GM19468 (cell line): Measurements from ENCODE around the gene SGK1.
"Not testable (repeated sequence)": the region's sequence is repeated elsewhere in the genome, so short reads cannot be mapped to it uniquely, and the experiment has no call there.

ENCODE experiments used
- ATAC-seq: cut with Tn5 transposase; IDR thresholded peaks from one replicate; pipeline ENCODE4 v1.9.1; 2021; ENCODE audit warnings: mild to moderate bottlenecking, moderate library complexity, moderate number of reproducible peaks; ENCODE audit not compliant: unreplicated experiment; ENCODE audit errors: extremely low read depth

SGK1 gene

GRCh38 chr6:134308800-134309199 is 9.1 kb downstream of the SGK1 start:
- ATAC-seq: no peak

GRCh38 chr6:134307870-134308269 is 10.0 kb downstream of the SGK1 start:
- ATAC-seq: no peak

GRCh38 chr6:134307075-134307474 is 10.8 kb downstream of the SGK1 start:
- no peak for ATAC-seq

GRCh38 chr6:134304381-134304780 is 13.5 kb downstream of the SGK1 start:
- not testable (repeated sequence) for ATAC-seq

- ATAC-seq: no peak
Measured at GRCh38 chr6:134303891-134304290, 14.0 kb downstream of the SGK1 start.

- no peak for ATAC-seq
Measured at GRCh38 chr6:134299236-134299635, 18.7 kb downstream of the SGK1 start.

GRCh38 chr6:134296762-134297161 is 21.1 kb downstream of the SGK1 start:
- no peak for ATAC-seq

GRCh38 chr6:134295953-134296553 is 21.9 kb downstream of the SGK1 start:
- no peak for ATAC-seq

GRCh38 chr6:134293659-134294161 is 24.2 kb downstream of the SGK1 start:
- ATAC-seq: no peak

GRCh38 chr6:134291156-134291555 is 26.8 kb downstream of the SGK1 start:
- ATAC-seq: no peak

- ATAC-seq: no peak
Measured at GRCh38 chr6:134289204-134289575, 28.7 kb downstream of the SGK1 start.

- ATAC-seq: no peak
Measured at GRCh38 chr6:134288538-134289203, 29.2 kb downstream of the SGK1 start.

GRCh38 chr6:134287859-134288537 is 29.9 kb downstream of the SGK1 start:
- no peak for ATAC-seq

- no peak for ATAC-seq
Measured at GRCh38 chr6:134282816-134283215, 35.1 kb downstream of the SGK1 start.

- ATAC-seq: no peak
Measured at GRCh38 chr6:134281388-134281787, 36.5 kb downstream of the SGK1 start.

- no peak for ATAC-seq
Measured at GRCh38 chr6:134278000-134278399, 39.9 kb downstream of the SGK1 start.

GRCh38 chr6:134276891-134277377 is 41.0 kb downstream of the SGK1 start:
- not testable (repeated sequence) for ATAC-seq

GRCh38 chr6:134272374-134272773 is 45.5 kb downstream of the SGK1 start:
- no peak for ATAC-seq

GRCh38 chr6:134267917-134268361 is 50.0 kb downstream of the SGK1 start:
- no peak for ATAC-seq

- ATAC-seq: no peak
Measured at GRCh38 chr6:134266776-134267175, 51.1 kb downstream of the SGK1 start.

- ATAC-seq: no peak
Measured at GRCh38 chr6:134261766-134262165, 56.1 kb downstream of the SGK1 start.
